Memory B cell (primary cell): ENCODE measurements around the gene PTGES3.
"Not testable (repeated sequence)": the region's sequence is repeated elsewhere in the genome, so short reads cannot be mapped to it uniquely, and the experiment has no call there.

ENCODE experiments used
- ATAC-seq: fragments of 150-1000 bp; cut with Tn5 transposase; 2 replicates; pipeline ENCODE4 v1.10.0; 2021; ENCODE audit warnings: low read depth, mild to moderate bottlenecking, moderate library complexity
- DNase-seq, 2 donors: peaks; one replicate each; pipeline ENCODE4 v3.0.0; 2022; ENCODE audit warnings: low spot score in 2 of 2
- H3K27ac Mint-ChIP-seq: one replicate; pipeline ENCODE4 v1.8.0; 2022; ENCODE audit warnings: mild to moderate bottlenecking, moderate library complexity, mixed read lengths
- H3K27me3 Mint-ChIP-seq: one replicate; pipeline ENCODE4 v1.8.0; 2022; ENCODE audit warnings: mixed read lengths
- H3K36me3 Mint-ChIP-seq: one replicate; pipeline ENCODE4 v1.8.0; 2022; ENCODE audit warnings: mild to moderate bottlenecking, mixed read lengths
- H3K4me1 Mint-ChIP-seq: one replicate; pipeline ENCODE4 v1.8.0; 2022; ENCODE audit warnings: mixed read lengths
- H3K4me3 Mint-ChIP-seq: one replicate; pipeline ENCODE4 v1.8.0; 2022; ENCODE audit warnings: mild to moderate bottlenecking, moderate library complexity, mixed read lengths
- H3K9me3 Mint-ChIP-seq: one replicate; pipeline ENCODE4 v1.8.0; 2022; ENCODE audit warnings: mixed read lengths

The PTGES3 gene

GRCh38 chr12:56657416-56658379 lies 30.4 kb downstream of the PTGES3 start:
- DNase-seq: no peak
- no peak overlapping the region for H3K4me3 Mint-ChIP-seq
- no peaks in the 10 kb centered on the region for H3K27me3 Mint-ChIP-seq
- peak; percentile 66 for ATAC-seq
- peaks cover 10% of the 10 kb centered on the region for H3K36me3 Mint-ChIP-seq
- peaks cover 5% of the 10 kb centered on the region for H3K9me3 Mint-ChIP-seq
- H3K27ac Mint-ChIP-seq: no peak overlapping the region
- peaks cover 4% of the 10 kb centered on the region for H3K4me1 Mint-ChIP-seq

DNA sequence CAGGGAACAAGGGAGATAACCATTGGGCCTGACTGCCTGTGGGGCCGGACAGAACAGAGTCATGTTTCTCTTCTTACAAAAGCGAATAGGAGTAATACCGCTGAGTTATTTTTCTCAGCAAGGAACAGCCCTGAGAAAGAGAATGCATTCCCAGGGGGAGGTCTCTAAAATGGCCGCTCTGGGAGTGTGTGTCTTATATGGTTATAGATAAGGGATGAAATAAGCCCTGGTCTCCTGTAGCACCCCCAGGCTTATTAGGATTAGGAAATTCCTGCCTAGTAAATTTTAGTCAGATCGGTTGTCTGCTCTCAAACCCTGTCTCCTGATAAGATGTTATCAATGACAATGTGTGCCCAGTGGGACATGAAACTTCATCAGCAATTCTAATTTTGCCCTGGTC lies 34.3 kb downstream of the PTGES3 start:
- DNase-seq, H3K4me1 Mint-ChIP-seq, H3K9me3 Mint-ChIP-seq, ATAC-seq, H3K27me3 Mint-ChIP-seq, H3K27ac Mint-ChIP-seq, H3K4me3 Mint-ChIP-seq: not testable (repeated sequence)
- H3K36me3 Mint-ChIP-seq: peaks cover 11% of the 10 kb centered on the region

DNA sequence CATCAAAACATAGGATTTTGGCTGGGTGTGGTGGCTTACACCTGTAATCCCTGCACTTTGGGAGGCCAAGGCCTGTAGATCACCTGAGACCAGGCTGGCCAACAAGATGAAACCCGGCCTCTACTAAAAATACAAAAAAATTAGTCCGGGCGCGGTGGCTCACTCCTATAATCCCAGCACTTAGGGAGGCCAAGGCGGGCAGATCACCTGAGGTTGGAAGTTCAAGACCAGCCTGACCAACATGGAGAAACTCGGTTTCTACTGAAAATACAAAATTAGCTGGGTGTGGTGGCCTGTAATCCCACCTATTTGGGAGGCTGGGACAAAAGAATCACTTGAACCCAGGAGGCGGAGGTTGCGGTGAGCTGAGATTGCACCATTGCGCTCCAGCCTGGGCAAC lies 40.1 kb downstream of the PTGES3 start:
- H3K4me3 Mint-ChIP-seq, H3K27me3 Mint-ChIP-seq, ATAC-seq: not testable (repeated sequence)

DNA sequence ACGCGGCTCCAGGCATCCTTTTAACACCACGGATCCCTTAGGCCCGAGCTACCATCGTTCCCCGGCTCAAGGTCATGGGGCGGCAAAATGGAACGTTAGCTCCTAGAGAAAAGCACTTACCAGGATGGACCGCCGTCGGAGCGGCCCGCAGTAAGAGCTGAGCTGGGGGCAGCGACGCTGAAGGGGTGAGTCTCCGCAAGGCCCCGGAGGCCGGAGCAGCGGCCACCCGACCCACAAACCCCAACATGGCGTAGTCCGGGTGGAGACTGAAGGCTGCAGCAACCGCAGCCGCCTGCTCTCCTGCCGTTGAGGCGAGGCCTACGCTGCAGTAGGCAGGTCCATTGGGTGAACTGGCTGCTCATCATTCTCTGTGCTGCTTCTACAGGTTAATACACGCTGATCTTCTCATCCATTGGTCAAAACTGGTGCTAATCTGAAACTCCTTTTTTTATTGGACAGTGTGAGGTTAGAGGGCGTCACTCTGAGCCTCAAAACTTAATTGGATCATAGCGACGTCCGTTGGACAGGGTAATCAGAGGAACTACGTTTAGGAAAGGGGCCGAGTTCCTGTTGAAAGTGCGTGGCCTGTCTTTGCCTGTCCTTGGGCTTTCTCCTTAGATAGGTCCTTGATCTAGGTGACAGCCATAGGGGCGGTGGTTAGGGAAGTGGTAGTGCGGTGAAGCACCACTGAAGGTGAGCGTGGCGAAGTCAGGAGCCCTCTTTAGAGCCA lies 42.2 kb downstream of the PTGES3 start, which contains the start of gene ATP5F1B:
ATP5F1B (minus strand) TSS at position 268 of the 730 bp plus-strand sequence; CDS start at position 247, 21 bp downstream.
- Mint-ChIP-seq H3K9me3 (no peaks in the 10 kb centered on the region), H3K4me3 (peak within 1 kb of the TSS; percentile 93), H3K4me1 (peaks cover 15% of the 10 kb centered on the region), H3K27me3 (no peaks in the 10 kb centered on the region), H3K27ac (peak within 1 kb of the TSS; percentile 96), H3K36me3 (peaks cover 15% of the 10 kb centered on the region)
- ATAC-seq (peak; percentile 94), DNase-seq (peak; percentile 70 to 85)

More for the DNA sequence above, 40.1 kb downstream of the PTGES3 start:
- H3K9me3 Mint-ChIP-seq, DNase-seq, H3K27ac Mint-ChIP-seq: not testable (repeated sequence)
- Mint-ChIP-seq H3K36me3 (peaks cover 12% of the 10 kb centered on the region), H3K4me1 (peaks cover 15% of the 10 kb centered on the region)

GRCh38 chr12:56645201-56645716 lies 42.8 kb downstream of the PTGES3 start:
- ATAC-seq: no peak
- H3K36me3 Mint-ChIP-seq: peaks cover 17% of the 10 kb centered on the region
- no peak for DNase-seq
- H3K4me1 Mint-ChIP-seq: peaks cover 15% of the 10 kb centered on the region
- H3K4me3 Mint-ChIP-seq: peak overlapping the region; percentile 93
- peak overlapping the region; percentile 96 for H3K27ac Mint-ChIP-seq
- H3K9me3 Mint-ChIP-seq: no peaks in the 10 kb centered on the region
- no peaks in the 10 kb centered on the region for H3K27me3 Mint-ChIP-seq

DNA sequence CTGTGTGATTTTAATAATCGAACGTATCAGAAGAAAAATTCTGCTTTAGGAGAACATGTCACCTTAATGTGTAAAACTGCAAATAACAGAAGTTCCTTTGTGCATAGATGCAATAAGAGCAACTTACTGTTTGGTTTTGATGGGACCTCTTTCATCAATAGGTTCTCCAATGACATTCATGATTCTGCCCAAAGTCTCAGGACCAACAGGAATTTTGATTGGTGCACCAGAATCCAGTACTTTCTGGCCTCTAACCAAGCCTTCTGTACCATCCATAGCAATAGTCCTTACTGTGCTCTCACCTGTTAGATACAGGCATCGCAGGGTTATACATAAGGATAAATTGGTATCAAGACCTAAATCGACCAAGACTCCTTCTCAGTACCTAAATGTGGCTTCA lies 43.4 kb downstream of the PTGES3 start:
- Mint-ChIP-seq H3K9me3 (no peaks in the 10 kb centered on the region), H3K4me3 (peak overlapping the region; percentile 93), H3K27me3 (no peaks in the 10 kb centered on the region), H3K27ac (peak overlapping the region; percentile 96), H3K4me1 (peaks cover 17% of the 10 kb centered on the region), H3K36me3 (peaks cover 20% of the 10 kb centered on the region)
- ATAC-seq (no peak), DNase-seq (no peak)

- DNase-seq: no peak
- ATAC-seq: no peak
- Mint-ChIP-seq H3K4me1 (peaks cover 24% of the 10 kb centered on the region), H3K27me3 (no peaks in the 10 kb centered on the region), H3K27ac (no peak overlapping the region), H3K4me3 (no peak overlapping the region), H3K9me3 (no peaks in the 10 kb centered on the region), H3K36me3 (peaks cover 34% of the 10 kb centered on the region)
Observed at GRCh38 chr12:56641219-56641618, 46.9 kb downstream of the PTGES3 start.

DNA sequence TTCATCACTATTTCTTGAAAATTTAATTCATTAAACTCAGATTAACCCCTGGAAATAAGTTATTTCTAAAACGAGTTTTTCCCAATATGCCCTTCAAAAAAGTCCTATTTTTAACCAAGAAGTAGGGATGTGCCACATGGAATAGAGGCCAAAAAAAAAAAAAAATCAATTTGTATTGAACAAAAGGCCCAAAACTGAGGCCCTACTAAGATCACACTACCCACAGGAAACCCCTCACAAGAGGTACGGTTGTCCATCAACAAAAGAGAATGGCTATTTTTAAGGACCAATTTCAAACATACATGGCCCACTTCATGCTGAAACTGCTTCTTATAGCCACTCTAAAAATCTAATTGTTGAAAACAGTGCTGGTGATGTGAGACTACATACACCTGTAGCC lies 50.5 kb downstream of the PTGES3 start:
- ATAC-seq (no peak), DNase-seq (no peak)
- Mint-ChIP-seq H3K36me3 (peaks cover 24% of the 10 kb centered on the region), H3K27ac (peak overlapping the region; percentile 88), H3K4me3 (no peak overlapping the region), H3K4me1 (peaks cover 40% of the 10 kb centered on the region), H3K9me3 (no peaks in the 10 kb centered on the region), H3K27me3 (no peaks in the 10 kb centered on the region)

DNA sequence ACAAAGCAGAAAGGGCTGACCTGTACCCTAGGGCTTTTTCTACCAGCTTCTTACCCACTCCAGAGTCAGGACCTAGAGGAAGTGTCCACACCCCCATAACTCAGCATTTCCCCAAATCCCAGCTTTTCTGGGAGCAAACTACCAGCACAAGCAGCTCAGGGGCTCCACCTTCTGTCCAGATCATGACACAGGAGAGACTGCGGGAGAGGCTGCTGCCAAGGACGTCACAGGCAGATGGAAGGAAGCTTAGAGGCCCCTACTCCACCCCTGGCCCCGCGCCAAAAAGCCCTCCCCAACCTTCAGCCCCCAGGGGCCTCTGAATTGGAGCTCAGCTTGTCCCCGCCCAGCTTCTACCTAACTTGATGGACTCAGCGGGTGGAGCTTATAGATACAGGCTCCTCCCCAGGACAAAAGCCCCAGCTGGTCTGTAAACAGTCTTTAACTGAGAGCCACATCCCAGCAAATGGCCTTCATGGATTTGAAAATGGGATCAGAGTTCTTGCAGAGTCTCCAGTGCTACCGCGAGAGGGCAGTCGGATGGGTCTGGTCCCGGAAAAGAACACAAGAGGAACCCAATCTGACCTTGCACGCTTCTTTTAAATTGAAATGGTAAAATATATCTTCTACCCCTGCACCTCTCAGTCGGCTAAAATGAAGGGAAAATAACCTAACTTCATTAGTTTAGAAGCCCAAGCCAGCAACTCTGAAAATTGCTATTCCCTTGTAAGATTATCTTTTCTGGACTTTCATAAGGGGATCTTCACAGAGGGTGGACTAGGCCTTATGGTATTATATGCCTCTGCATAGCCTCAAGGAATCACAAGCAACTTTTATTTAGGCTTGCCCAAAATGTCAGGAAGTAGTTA lies 51.2 kb downstream of the PTGES3 start:
- Mint-ChIP-seq H3K9me3 (no peaks in the 10 kb centered on the region), H3K27me3 (no peaks in the 10 kb centered on the region), H3K27ac (peak overlapping the region; percentile 88), H3K36me3 (peaks cover 20% of the 10 kb centered on the region), H3K4me1 (peaks cover 45% of the 10 kb centered on the region), H3K4me3 (peak overlapping the region; percentile 96)
- ATAC-seq (peak; percentile 76), DNase-seq (peak; percentile 97 to 99)

GRCh38 chr12:56635806-56636674 lies 52.0 kb downstream of the PTGES3 start:
- Mint-ChIP-seq H3K4me1 (peaks cover 49% of the 10 kb centered on the region), H3K27ac (peak overlapping the region; percentile 88), H3K9me3 (no peaks in the 10 kb centered on the region), H3K36me3 (peaks cover 20% of the 10 kb centered on the region), H3K4me3 (peak overlapping the region; percentile 96), H3K27me3 (no peaks in the 10 kb centered on the region)
- DNase-seq (peak; percentile 48 to 57), ATAC-seq (peak; percentile 39)

- Mint-ChIP-seq H3K4me1 (peaks cover 54% of the 10 kb centered on the region), H3K27ac (peak overlapping the region; percentile 88), H3K27me3 (no peaks in the 10 kb centered on the region), H3K36me3 (peaks cover 17% of the 10 kb centered on the region), H3K9me3 (no peaks in the 10 kb centered on the region), H3K4me3 (peak overlapping the region; percentile 96)
- DNase-seq: peak; percentile 59 to 71
- peak; percentile 38 for ATAC-seq
Observed at GRCh38 chr12:56634837-56635791, 53.0 kb downstream of the PTGES3 start.
